ENCODE data around the gene ZIC5.
A peak's percentile ranks its signal among the peaks of the same experiment; 100 is the strongest.

ZIC5 gene

GRCh38 chr13:99975626-99976025, 4.1 kb upstream of the ZIC5 start:
- no peak for DNase-seq (ENCODE audit: low spot score)

- DNase-seq (ENCODE audit: low spot score) = no peak
These were observed 3.5 kb upstream of the ZIC5 start for GRCh38 chr13:99974939-99975561.

GRCh38 chr13:99974296-99974938, 2.9 kb upstream of the ZIC5 start:
- no peak for DNase-seq (ENCODE audit: low spot score)

GRCh38 chr13:99973808-99974185, 2.2 kb upstream of the ZIC5 start:
- DNase-seq (ENCODE audit: low spot score) = no peak

GRCh38 chr13:99973163-99973807, 1.7 kb upstream of the ZIC5 start:
- DNase-seq (ENCODE audit: low spot score) = no peak

GRCh38 chr13:99972190-99972731, 694 bp upstream of the ZIC5 start:
- DNase-seq (ENCODE audit: low spot score) = no peak

GRCh38 chr13:99970651-99971575, 654 bp downstream of the ZIC5 start:
- DNase-seq (ENCODE audit: low spot score) = no peak

- peak; percentile 33 for DNase-seq (ENCODE audit: low spot score)
These were observed 1.5 kb downstream of the ZIC5 start for GRCh38 chr13:99969919-99970650.

GRCh38 chr13:99969453-99969918, 2.1 kb downstream of the ZIC5 start:
- no peak for DNase-seq (ENCODE audit: low spot score)

GRCh38 chr13:99968521-99969452, 2.8 kb downstream of the ZIC5 start:
- no peak for DNase-seq (ENCODE audit: low spot score)

- no peak for DNase-seq (ENCODE audit: low spot score)
These were observed 3.6 kb downstream of the ZIC5 start for GRCh38 chr13:99967869-99968520.

GRCh38 chr13:99967498-99967868, 4.1 kb downstream of the ZIC5 start:
- no peak for DNase-seq (ENCODE audit: low spot score)

GRCh38 chr13:99966064-99966805, 5.3 kb downstream of the ZIC5 start:
- no peak for DNase-seq (ENCODE audit: low spot score)

GRCh38 chr13:99965329-99966000, 6.1 kb downstream of the ZIC5 start:
- no peak for DNase-seq (ENCODE audit: low spot score)

GRCh38 chr13:99963816-99964339, 7.7 kb downstream of the ZIC5 start:
- DNase-seq (ENCODE audit: low spot score) = no peak

- no peak for DNase-seq (ENCODE audit: low spot score)
These were observed 9.3 kb downstream of the ZIC5 start for GRCh38 chr13:99962242-99962641.

- no peak for DNase-seq (ENCODE audit: low spot score)
These were observed 9.9 kb downstream of the ZIC5 start for GRCh38 chr13:99961636-99962035.

- no peak for DNase-seq (ENCODE audit: low spot score)
These were observed 10.8 kb downstream of the ZIC5 start for GRCh38 chr13:99960663-99961311.

Data from CD4-positive, alpha-beta T cell treated with Interleukin-2 at 100 ng/mL for 4 hours (primary cell).